HEK293T (cell line): Measurements from ENCODE around the gene ZNF724.

Experiments used
- ARNT ChIP-seq: fragments of 450-650 bp; IDR thresholded peaks from 2 replicates; pipeline ENCODE4 v1.6.1; 2017; ENCODE audit warnings: mild to moderate bottlenecking
- BHLHE40 ChIP-seq: fragments of 450-650 bp; IDR thresholded peaks from 2 replicates; pipeline ENCODE4 v1.6.1; 2016; ENCODE audit warnings: mild to moderate bottlenecking, moderate library complexity, borderline replicate concordance
- CTBP1 ChIP-seq: fragments of 450-650 bp; IDR thresholded peaks from 2 replicates; pipeline ENCODE4 v1.6.1; 2016; ENCODE audit warnings: borderline replicate concordance
- ELF4 ChIP-seq: fragments of 450-650 bp; IDR thresholded peaks from 2 replicates; pipeline ENCODE4 v1.6.1; 2017; ENCODE audit warnings: antibody characterized with exemption
- FOXA1 ChIP-seq: fragments of 450-650 bp; IDR thresholded peaks from 2 replicates; pipeline ENCODE4 v1.6.1; 2016; ENCODE audit warnings: mild to moderate bottlenecking
- FOXK2 ChIP-seq: fragments of 450-650 bp; IDR thresholded peaks from 2 replicates; pipeline ENCODE4 v1.6.1; 2016; ENCODE audit warnings: mild to moderate bottlenecking
- FOXM1 ChIP-seq: fragments of 450-650 bp; IDR thresholded peaks from 2 replicates; pipeline ENCODE4 v1.6.1; 2017; ENCODE audit warnings: mild to moderate bottlenecking, borderline replicate concordance
- HDGF ChIP-seq: fragments of 450-650 bp; IDR thresholded peaks from 2 replicates; pipeline ENCODE4 v1.6.1; 2017; ENCODE audit warnings: antibody characterized with exemption, borderline replicate concordance
- L3MBTL2 ChIP-seq: fragments of 450-650 bp; conservative IDR thresholded peaks from 2 replicates; pipeline ENCODE4 v1.6.1; 2016; ENCODE audit warnings: mild to moderate bottlenecking
- LEF1 ChIP-seq: fragments of 450-650 bp; IDR thresholded peaks from 2 replicates; pipeline ENCODE4 v1.6.1; 2017; ENCODE audit warnings: mild to moderate bottlenecking, borderline replicate concordance
- NFRKB ChIP-seq: fragments of 450-650 bp; IDR thresholded peaks from 2 replicates; pipeline ENCODE4 v1.6.1; 2016; ENCODE audit warnings: mild to moderate bottlenecking, moderate library complexity
- PKNOX1 ChIP-seq: fragments of 450-650 bp; IDR thresholded peaks from 2 replicates; pipeline ENCODE4 v1.6.1; 2016
- SP1 ChIP-seq: fragments of 450-650 bp; IDR thresholded peaks from 2 replicates; pipeline ENCODE4 v1.6.1; 2017
- SUZ12 ChIP-seq: fragments of 450-650 bp; IDR thresholded peaks from 2 replicates; pipeline ENCODE4 v1.6.1; 2016; ENCODE audit warnings: mild to moderate bottlenecking

GRCh38 chr19:23273022-23273589 is 22.9 kb upstream of the ZNF724 start:
- no peak for TF ChIP-seq NFRKB
- TF ChIP-seq ELF4, result no peak
- no peak for TF ChIP-seq HDGF
- TF ChIP-seq SUZ12, result no peak
- TF ChIP-seq SP1, result no peak
- no peak for TF ChIP-seq BHLHE40
- no peak for TF ChIP-seq FOXA1
- TF ChIP-seq ARNT, result no peak
- peak; percentile 42; the same call in 1 of the 2 replicates for TF ChIP-seq L3MBTL2
- TF ChIP-seq CTBP1, result no peak
- TF ChIP-seq FOXM1, result no peak
- no peak for TF ChIP-seq LEF1
- no peak for TF ChIP-seq PKNOX1
- no peak for TF ChIP-seq FOXK2
